ENCODE results near the gene RUFY3. TPM values are rescaled to one million over a fixed set of nuclear protein-coding genes. Genes with fewer than 3 reads are reported as not detected.
A peak's percentile ranks its signal among the peaks of the same experiment; 100 is the strongest.

The RUFY3 gene
- polyA plus RNA-seq, 2 of the 4 experiments (the other 2 are of a cell fraction), result 8.1 to 20.8 TPM

DNA sequence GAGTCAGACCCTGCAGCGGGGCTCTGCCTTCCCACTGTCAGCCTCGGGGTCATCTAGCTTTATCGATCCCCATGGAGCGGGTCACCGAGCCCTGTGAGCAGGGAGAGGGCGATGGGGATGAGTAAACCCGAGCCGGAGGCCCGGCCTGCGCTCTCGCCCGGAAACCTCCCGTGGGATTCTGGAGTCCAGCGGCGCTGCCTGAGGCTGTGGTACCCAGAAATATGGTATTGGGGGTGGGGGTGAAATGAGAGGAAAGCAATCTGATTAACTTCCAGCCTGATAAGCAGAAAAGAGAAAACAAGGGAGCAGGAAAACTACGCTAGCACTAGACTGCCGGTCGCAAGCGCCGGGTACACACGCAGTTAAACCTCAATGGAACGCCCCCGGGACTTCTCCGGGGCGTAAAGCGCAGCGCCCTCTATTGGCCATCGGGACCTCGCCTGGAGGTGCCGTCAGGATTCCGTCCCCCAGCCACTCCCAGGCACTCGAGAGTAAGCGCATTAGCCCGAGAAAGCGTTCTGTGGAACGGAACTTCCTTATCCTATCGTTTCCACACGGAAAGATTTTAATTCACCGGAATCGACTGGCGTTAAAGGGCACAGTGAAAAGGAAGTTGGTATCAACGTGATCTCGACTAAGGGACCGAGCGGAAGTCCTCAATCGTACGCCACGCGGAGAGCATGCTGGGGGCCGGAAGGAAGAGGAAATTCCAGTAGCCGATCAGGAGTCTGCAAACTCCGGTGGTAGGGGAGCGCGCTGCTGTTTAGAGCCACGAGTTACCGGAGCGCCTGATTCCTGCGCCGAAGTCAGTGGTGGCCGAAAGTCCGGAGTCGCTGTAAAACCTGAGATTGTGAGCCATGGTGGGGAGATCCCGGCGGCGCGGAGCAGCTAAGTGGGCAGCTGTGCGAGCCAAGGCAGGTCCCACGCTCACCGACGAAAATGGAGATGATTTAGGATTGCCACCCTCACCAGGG lies 33.7 kb upstream of the RUFY3 start, which contains the start of gene UTP3 (continued):
- TF ChIP-seq FOSB (CRISPR knock-in tag; IDR thresholded peaks at IDR 0.05), result no peak
- no peak for TF ChIP-seq SREBF2 (IDR thresholded peaks at IDR 0.05)
- no peak for TF ChIP-seq NFE2L2 (conservative IDR thresholded peaks at IDR 0.05; ENCODE audit: low read length)
- TF ChIP-seq NR3C1 (IDR thresholded peaks at IDR 0.05), result no peak
- no peak for TF ChIP-seq CHD4 (IDR thresholded peaks at IDR 0.05; ENCODE audit: borderline replicate concordance)
- peak; percentile 87 for TF ChIP-seq MYC (IDR thresholded peaks at IDR 0.05; ENCODE audit: borderline replicate concordance, low read length)
- TF ChIP-seq, protein P1, sequence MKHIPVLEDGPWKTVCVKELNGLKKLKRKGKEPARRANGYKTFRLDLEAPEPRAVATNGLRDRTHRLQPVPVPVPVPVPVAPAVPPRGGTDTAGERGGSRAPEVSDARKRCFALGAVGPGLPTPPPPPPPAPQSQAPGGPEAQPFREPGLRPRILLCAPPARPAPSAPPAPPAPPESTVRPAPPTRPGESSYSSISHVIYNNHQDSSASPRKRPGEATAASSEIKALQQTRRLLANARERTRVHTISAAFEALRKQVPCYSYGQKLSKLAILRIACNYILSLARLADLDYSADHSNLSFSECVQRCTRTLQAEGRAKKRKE (CRISPR knock-in tag; IDR thresholded peaks at IDR 0.05; ENCODE audit: low read depth), result no peak
- peak; percentile 80 for TF ChIP-seq SMC3 (IDR thresholded peaks at IDR 0.05)
- TF ChIP-seq, protein P2, sequence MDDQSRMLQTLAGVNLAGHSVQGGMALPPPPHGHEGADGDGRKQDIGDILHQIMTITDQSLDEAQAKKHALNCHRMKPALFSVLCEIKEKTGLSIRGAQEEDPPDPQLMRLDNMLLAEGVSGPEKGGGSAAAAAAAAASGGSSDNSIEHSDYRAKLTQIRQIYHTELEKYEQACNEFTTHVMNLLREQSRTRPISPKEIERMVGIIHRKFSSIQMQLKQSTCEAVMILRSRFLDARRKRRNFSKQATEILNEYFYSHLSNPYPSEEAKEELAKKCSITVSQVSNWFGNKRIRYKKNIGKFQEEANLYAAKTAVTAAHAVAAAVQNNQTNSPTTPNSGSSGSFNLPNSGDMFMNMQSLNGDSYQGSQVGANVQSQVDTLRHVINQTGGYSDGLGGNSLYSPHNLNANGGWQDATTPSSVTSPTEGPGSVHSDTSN (IDR thresholded peaks at IDR 0.05), result no peak
- TF ChIP-seq, protein P3, sequence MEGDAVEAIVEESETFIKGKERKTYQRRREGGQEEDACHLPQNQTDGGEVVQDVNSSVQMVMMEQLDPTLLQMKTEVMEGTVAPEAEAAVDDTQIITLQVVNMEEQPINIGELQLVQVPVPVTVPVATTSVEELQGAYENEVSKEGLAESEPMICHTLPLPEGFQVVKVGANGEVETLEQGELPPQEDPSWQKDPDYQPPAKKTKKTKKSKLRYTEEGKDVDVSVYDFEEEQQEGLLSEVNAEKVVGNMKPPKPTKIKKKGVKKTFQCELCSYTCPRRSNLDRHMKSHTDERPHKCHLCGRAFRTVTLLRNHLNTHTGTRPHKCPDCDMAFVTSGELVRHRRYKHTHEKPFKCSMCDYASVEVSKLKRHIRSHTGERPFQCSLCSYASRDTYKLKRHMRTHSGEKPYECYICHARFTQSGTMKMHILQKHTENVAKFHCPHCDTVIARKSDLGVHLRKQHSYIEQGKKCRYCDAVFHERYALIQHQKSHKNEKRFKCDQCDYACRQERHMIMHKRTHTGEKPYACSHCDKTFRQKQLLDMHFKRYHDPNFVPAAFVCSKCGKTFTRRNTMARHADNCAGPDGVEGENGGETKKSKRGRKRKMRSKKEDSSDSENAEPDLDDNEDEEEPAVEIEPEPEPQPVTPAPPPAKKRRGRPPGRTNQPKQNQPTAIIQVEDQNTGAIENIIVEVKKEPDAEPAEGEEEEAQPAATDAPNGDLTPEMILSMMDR (IDR thresholded peaks at IDR 0.05), result peak; percentile 89
- peak; percentile 63 for TF ChIP-seq POLR2A (IDR thresholded peaks at IDR 0.05; ENCODE audit: low read length)
- TF ChIP-seq, protein P4, sequence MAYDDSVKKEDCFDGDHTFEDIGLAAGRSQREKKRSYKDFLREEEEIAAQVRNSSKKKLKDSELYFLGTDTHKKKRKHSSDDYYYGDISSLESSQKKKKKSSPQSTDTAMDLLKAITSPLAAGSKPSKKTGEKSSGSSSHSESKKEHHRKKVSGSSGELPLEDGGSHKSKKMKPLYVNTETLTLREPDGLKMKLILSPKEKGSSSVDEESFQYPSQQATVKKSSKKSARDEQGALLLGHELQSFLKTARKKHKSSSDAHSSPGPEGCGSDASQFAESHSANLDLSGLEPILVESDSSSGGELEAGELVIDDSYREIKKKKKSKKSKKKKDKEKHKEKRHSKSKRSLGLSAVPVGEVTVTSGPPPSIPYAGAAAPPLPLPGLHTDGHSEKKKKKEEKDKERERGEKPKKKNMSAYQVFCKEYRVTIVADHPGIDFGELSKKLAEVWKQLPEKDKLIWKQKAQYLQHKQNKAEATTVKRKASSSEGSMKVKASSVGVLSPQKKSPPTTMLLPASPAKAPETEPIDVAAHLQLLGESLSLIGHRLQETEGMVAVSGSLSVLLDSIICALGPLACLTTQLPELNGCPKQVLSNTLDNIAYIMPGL (CRISPR knock-in tag; IDR thresholded peaks at IDR 0.05; ENCODE audit: borderline replicate concordance), result no peak
- TF ChIP-seq, protein P5, sequence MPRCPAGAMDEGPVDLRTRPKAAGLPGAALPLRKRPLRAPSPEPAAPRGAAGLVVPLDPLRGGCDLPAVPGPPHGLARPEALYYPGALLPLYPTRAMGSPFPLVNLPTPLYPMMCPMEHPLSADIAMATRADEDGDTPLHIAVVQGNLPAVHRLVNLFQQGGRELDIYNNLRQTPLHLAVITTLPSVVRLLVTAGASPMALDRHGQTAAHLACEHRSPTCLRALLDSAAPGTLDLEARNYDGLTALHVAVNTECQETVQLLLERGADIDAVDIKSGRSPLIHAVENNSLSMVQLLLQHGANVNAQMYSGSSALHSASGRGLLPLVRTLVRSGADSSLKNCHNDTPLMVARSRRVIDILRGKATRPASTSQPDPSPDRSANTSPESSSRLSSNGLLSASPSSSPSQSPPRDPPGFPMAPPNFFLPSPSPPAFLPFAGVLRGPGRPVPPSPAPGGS (IDR thresholded peaks at IDR 0.05), result peak; percentile 89; the same call in 2 of the 3 replicates
- TF ChIP-seq TP53 (CRISPR knock-in tag; IDR thresholded peaks at IDR 0.05), result no peak
- no peak for TF ChIP-seq RARB (CRISPR knock-in tag; IDR thresholded peaks at IDR 0.05)
- TF ChIP-seq MAZ (IDR thresholded peaks at IDR 0.05; ENCODE audit: borderline replicate concordance, low read depth, low read length), result peak; percentile 31; the same call in 1 of the 2 replicates
- no peak for TF ChIP-seq ESRRA (IDR thresholded peaks at IDR 0.05; ENCODE audit: borderline replicate concordance, low read length)
- no peak for TF ChIP-seq FOSL2 (IDR thresholded peaks at IDR 0.05)
- TF ChIP-seq FOSL2 (CRISPR knock-in tag; IDR thresholded peaks at IDR 0.05), result no peak
- TF ChIP-seq KDM5A (IDR thresholded peaks at IDR 0.05), result peak; percentile 59; the same call in 1 of the 2 replicates
- TF ChIP-seq, protein P6, sequence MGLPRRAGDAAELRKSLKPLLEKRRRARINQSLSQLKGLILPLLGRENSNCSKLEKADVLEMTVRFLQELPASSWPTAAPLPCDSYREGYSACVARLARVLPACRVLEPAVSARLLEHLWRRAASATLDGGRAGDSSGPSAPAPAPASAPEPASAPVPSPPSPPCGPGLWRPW (IDR thresholded peaks at IDR 0.05), result no peak
- no peak for TF ChIP-seq MAFK (IDR thresholded peaks at IDR 0.05; ENCODE audit: partially characterized antibody)
